HG03108 (cell line): ENCODE data around the gene APBA2.

ENCODE experiments used
- ATAC-seq: cut with Tn5 transposase; IDR thresholded peaks from one replicate; pipeline ENCODE4 v1.9.1; 2021; ENCODE audit warnings: moderate library complexity; ENCODE audit not compliant: unreplicated experiment

Gene APBA2

GRCh38 chr15:28895146-28895545 is 9.4 kb downstream of the APBA2 start:
- no peak for ATAC-seq

DNA sequence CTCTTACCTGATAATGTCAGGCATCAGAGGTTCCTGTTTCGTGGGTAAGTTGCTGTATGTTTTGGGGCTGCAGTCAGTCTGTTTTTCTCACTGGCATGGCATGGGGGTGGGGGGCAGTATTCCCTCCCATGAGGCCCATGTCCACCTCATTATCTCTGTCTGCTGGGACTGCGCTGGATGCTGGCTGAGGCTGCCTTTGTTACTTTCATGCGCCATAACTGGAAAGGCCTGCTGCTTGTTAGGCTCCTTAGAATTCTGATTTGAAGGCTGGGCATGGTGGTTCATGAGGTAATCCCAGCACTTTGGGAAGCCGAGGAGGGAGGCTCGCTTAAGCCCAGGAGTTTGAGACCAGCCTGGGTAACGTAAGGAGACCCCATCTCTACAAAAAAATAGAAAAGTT is 9.8 kb downstream of the APBA2 start:
- no peak for ATAC-seq

- no peak for ATAC-seq
These were observed 11.2 kb downstream of the APBA2 start for GRCh38 chr15:28896951-28897350.

- no peak for ATAC-seq
These were observed 12.2 kb downstream of the APBA2 start for GRCh38 chr15:28897861-28898585.

- no peak for ATAC-seq
These were observed 13.4 kb downstream of the APBA2 start for GRCh38 chr15:28899061-28899738.

DNA sequence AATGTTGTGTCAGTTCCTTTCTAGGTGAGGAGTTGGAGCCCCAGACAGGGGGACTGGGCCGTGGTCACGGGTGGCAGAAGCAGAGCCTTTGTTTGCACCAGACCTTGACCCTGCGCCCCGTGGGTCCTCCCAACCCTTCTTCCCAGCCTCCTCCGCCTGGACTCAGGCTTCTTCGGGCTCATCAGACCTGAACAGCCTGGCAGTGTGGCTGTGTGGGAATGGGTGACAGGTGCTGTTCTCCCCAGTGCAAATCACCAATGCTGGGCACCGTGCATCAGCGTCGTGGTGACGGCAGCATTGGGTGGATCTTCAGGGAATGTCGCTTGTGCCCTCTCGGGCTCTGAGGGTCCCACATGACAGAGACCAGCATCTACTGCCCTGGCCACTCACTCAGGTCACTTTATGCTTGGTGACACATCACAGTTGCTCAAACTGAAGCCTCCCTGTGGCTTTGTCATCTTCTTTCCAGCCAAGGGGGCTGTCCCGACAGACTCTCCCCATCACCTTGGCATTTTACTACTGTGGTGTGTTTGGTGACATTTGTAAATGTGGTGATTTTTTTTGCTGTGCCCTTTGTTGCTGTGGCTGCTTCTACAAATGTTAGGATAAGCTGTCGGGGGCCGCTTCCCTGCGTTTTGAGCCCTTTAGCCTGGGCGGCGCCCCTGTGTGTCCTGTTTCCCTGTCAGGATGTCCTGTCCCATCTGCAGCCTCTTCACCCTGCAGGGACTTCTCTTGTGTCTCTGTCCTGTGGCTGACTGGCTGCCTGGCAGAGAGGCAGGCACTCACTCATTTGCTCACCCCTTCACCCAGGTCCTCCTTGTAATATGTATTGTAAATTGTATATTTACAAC is 14.5 kb downstream of the APBA2 start:
- no peak for ATAC-seq

- ATAC-seq, result no peak
These were observed 15.3 kb downstream of the APBA2 start for GRCh38 chr15:28900892-28901586.

DNA sequence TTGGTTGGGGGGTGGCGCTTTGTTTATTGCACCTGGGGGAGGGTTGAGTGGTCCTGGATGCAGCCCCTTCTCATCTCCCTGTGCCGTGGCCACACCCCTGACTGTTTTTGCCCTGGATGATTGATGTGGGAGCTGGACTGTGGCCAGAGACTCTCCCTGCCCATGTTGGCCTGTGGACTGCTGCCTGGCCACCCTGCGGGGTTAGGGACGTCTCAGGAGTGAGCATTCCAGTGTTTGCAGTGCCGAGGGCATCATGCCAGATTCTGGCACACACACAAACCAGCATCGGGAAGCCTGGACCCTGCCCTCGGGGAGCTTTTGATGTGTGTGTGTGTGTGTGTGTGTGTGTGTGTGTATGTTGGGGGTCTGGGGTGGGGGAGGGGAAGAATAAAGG is 15.8 kb downstream of the APBA2 start:
- ATAC-seq, result no peak

GRCh38 chr15:28901987-28902745 is 16.4 kb downstream of the APBA2 start:
- ATAC-seq, result no peak

GRCh38 chr15:28902856-28903255 is 17.1 kb downstream of the APBA2 start:
- no peak for ATAC-seq

DNA sequence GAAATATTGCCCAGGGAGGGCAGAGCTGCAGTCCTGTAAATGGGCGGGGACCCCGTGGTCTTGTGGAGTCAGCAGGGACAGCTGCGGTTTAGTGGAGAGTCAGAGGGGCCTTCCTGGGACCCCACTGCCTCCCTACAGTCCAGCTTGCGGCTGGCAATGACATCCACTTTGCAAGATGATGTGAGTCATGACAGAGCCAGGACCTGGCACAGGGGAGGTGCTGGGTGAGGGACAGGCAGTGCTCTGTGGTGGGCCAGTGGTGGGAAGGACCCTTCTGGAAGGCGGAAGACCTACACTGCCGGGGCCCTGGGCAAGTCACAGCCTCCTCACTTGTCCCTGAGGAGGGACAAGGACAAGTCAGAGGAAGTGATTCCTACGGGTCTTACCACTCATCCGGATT is 17.8 kb downstream of the APBA2 start:
- no peak for ATAC-seq

- no peak for ATAC-seq
These were observed 18.2 kb downstream of the APBA2 start for GRCh38 chr15:28904003-28904402.

DNA sequence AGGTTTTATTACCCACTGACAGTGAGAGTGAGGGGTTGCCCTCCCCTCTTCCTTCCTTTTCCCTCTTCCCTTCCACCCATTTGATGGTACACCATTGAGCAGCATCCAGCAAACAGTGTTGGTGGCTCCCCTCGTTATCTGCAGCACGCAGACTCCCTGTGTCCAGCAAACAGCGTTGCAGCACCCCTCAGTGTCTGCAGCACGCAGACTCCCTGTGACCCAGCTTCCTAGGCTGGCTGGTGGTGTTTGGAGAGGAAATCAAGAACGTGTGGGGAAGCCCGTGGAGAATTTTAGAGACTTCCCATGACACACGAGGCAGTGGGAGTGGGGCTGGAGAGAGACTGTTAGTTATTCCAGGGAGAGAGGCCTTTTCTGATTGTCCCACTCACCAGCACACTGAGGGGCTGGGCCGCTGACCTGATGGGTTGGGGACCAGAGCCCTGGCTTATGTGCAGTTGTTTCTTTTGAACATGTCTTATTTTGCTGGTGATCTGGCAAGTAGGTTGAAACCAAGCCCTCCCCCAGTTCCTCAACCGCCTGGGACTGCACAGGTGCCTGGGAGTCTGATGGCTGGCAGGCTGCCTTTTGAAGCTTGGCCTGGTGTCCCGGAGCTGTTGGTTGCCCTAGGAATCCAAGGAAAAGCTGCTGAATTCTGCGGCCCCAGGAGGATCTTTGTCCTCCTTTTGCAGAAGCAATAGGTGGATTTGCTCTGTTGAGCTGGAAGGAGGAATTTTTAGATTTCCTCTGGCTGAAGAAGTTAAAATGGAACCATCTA is 19.0 kb downstream of the APBA2 start:
- no peak for ATAC-seq

- no peak for ATAC-seq
These were observed 21.7 kb downstream of the APBA2 start for GRCh38 chr15:28907338-28907960.

GRCh38 chr15:28909958-28910500 is 24.3 kb downstream of the APBA2 start:
- no peak for ATAC-seq

DNA sequence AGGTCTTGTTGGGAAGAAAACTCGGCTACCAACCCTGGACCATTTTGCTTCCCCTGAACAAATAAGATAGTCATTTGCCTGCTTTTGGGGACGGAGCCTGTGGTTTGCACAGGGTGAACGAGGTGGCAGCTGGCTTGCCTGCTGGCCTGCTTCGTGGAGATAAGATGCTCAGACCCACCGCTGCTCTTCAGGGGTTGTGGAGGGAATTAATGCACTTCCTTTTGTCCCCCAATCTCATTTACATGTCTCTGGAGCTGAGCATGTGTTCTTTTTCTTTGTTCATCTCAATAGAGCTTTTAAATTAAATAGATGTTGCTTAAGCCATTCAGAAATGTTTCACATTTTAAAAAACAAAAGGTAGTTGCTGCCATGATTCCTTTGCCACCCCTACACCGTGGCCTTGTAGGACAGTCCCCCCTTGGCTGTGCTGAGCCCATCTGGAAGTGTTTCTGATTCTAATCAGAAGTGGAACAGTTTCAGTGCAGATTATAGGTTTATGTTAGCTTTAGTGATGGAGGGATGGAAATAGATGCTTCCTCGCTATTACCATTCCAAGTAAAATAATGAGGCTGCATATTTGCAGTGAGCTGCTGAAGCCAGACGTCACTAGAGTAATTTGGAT is 25.6 kb downstream of the APBA2 start:
- no peak for ATAC-seq

GRCh38 chr15:28912422-28912821 is 26.6 kb downstream of the APBA2 start:
- ATAC-seq, result no peak

GRCh38 chr15:28913171-28913765 is 27.5 kb downstream of the APBA2 start:
- ATAC-seq, result no peak
